GM12875 (cell line): ENCODE measurements around the gene TBX1.

Experiments used
- H3K4me3 ChIP-seq: one replicate; pipeline ENCODE4 v1.5.1; 2011; ENCODE audit warnings: low read depth, low read length, control low read depth
- CTCF ChIP-seq: IDR thresholded peaks from 2 replicates; pipeline ENCODE4 v1.5.1; 2011; ENCODE audit warnings: low read depth, mild to moderate bottlenecking, control low read depth, inconsistent platforms, low read length, moderate library complexity, borderline replicate concordance; ENCODE audit not compliant: insufficient read depth

TBX1 gene

GRCh38 chr22:19800761-19801244, 40.2 kb downstream of the TBX1 start:
- no peak overlapping the region for H3K4me3 ChIP-seq
- TF ChIP-seq CTCF, result no peak

- no peak overlapping the region for H3K4me3 ChIP-seq
- no peak for TF ChIP-seq CTCF
Measured at GRCh38 chr22:19801340-19802000, 40.9 kb downstream of the TBX1 start.

GRCh38 chr22:19802001-19802893, 41.7 kb downstream of the TBX1 start:
- no peak for TF ChIP-seq CTCF
- no peak overlapping the region for H3K4me3 ChIP-seq

- TF ChIP-seq CTCF, result no peak
- H3K4me3 ChIP-seq, result no peak overlapping the region
Measured at GRCh38 chr22:19802894-19803735, 42.5 kb downstream of the TBX1 start.

- TF ChIP-seq CTCF, result no peak
- H3K4me3 ChIP-seq, result no peak overlapping the region
Measured at GRCh38 chr22:19803736-19804267, 43.2 kb downstream of the TBX1 start.

- no peak for TF ChIP-seq CTCF
- H3K4me3 ChIP-seq, result no peak overlapping the region
Measured at GRCh38 chr22:19805821-19806212, 45.2 kb downstream of the TBX1 start.
